Measurements from ENCODE around the gene SGTA.

GRCh38 chr19:2716722-2717637 lies 66.1 kb downstream of the SGTA start:
- no peak for TF ChIP-seq CTCF (optimal IDR thresholded peaks at IDR 0.05 in 1 of 3, IDR thresholded peaks at IDR 0.05 in 1 of 3, conservative IDR thresholded peaks at IDR 0.05 in 1 of 3; ENCODE audit: extremely low read depth in 1 of 3, insufficient read depth in 2 of 3, low read length in 3 of 3)
- TF ChIP-seq EZH2 (IDR thresholded peaks at IDR 0.05; ENCODE audit: low read length): no peak

Data from keratinocyte (primary cell).